ENCODE results near the gene SPINK9.

Gene SPINK9

DNA sequence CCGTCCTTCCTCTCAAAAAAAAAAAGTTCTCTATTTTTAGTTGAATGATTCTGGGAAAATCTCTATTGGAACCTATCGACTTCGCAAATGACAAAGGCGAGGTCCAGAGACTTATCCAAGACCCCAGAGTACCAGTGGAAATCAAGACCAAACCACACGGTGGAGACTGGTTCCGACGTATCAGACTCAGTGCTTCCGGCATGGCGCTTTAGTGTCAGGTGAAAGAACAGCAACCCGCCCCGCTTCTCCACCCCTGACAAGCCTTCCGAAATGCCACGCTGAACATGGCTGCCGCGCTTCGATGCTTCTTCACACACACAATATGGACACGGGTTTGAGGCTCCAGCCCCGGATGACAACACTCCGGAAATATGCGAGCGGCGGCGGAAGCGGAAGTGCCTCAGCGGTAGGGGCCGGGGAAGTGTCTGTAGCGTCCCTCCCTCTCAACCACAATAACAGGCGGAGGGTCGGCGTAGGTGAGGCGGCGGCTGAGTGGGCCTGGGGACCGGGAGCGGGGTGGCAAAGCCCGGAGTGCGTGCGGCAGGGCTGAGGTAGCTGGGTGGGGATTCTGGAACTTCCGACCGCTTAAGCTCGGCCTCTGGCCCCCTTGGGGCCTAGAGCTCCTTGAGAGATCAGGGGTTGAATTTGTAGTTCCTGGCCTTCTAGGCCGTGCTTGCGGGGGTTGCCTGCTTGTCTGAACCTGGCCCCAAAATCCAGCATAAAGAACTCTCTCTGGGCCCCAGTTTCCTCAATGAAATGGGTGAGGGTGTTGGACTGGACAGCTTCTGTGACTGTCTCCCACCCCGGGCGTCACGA lies 48.4 kb downstream of the SPINK9 start, which contains the start of gene FBXO38 (continued):
- no peak for TF ChIP-seq ZNF211 (tag by site-specific recombination; IDR thresholded peaks at IDR 0.05; ENCODE audit: low read depth)
- no peak for TF ChIP-seq GLI4 (tag by site-specific recombination; IDR thresholded peaks at IDR 0.05)
- TF ChIP-seq ZXDB (tag by site-specific recombination; IDR thresholded peaks at IDR 0.05), result peak; percentile 92
- no peak for TF ChIP-seq ZNF280D (tag by site-specific recombination; IDR thresholded peaks at IDR 0.05)
- TF ChIP-seq ZEB2 (tag by site-specific recombination; IDR thresholded peaks at IDR 0.05), result peak; percentile 77
- TF ChIP-seq PATZ1 (tag by site-specific recombination; IDR thresholded peaks at IDR 0.05), result peak; percentile 84
- peak; percentile 44; the same call in 1 of the 2 replicates for TF ChIP-seq ZNF2 (tag by site-specific recombination; IDR thresholded peaks at IDR 0.05)
- TF ChIP-seq ZNF621 (tag by site-specific recombination; IDR thresholded peaks at IDR 0.05), result no peak
- 0 out of 2 replicates have a peak, but pooled peaks have one; percentile 25 for TF ChIP-seq ZBTB21 (tag by site-specific recombination; IDR thresholded peaks at IDR 0.05)
- no peak for TF ChIP-seq SCRT2 (tag by site-specific recombination; IDR thresholded peaks at IDR 0.05)
- TF ChIP-seq ZSCAN5A (tag by site-specific recombination; IDR thresholded peaks at IDR 0.05), result 0 out of 2 replicates have a peak, but pooled peaks have one; percentile 24
- no peak for TF ChIP-seq ZNF248 (tag by site-specific recombination; IDR thresholded peaks at IDR 0.05)
- TF ChIP-seq ZNF529 (tag by site-specific recombination; IDR thresholded peaks at IDR 0.05; ENCODE audit: insufficient replicate concordance), result no peak
- no peak for TF ChIP-seq TSHZ1 (tag by site-specific recombination; IDR thresholded peaks at IDR 0.05; ENCODE audit: borderline replicate concordance)
- peak; percentile 92 for TF ChIP-seq YY2 (tag by site-specific recombination; IDR thresholded peaks at IDR 0.05)
- no peak for TF ChIP-seq ZNF707 (tag by site-specific recombination; IDR thresholded peaks at IDR 0.05)
- TF ChIP-seq ZBTB20 (tag by site-specific recombination; IDR thresholded peaks at IDR 0.05), result peak; percentile 69
- no peak for TF ChIP-seq KLF9 (tag by site-specific recombination; IDR thresholded peaks at IDR 0.05; ENCODE audit: low read depth)
- TF ChIP-seq ZNF654 (tag by site-specific recombination; IDR thresholded peaks at IDR 0.05; ENCODE audit: low read depth), result no peak
- TF ChIP-seq ZNF558 (tag by site-specific recombination; IDR thresholded peaks at IDR 0.05), result peak; percentile 35; the same call in 1 of the 2 replicates
- no peak for TF ChIP-seq ZNF138 (tag by site-specific recombination; IDR thresholded peaks at IDR 0.05; ENCODE audit: borderline replicate concordance)
- TF ChIP-seq ZNF146 (tag by site-specific recombination; IDR thresholded peaks at IDR 0.05), result no peak
- no peak for TF ChIP-seq ZNF510 (tag by site-specific recombination; IDR thresholded peaks at IDR 0.05; ENCODE audit: insufficient replicate concordance)
- TF ChIP-seq ZNF530 (tag by site-specific recombination; IDR thresholded peaks at IDR 0.05; ENCODE audit: low read depth), result no peak
- TF ChIP-seq, protein P1, sequence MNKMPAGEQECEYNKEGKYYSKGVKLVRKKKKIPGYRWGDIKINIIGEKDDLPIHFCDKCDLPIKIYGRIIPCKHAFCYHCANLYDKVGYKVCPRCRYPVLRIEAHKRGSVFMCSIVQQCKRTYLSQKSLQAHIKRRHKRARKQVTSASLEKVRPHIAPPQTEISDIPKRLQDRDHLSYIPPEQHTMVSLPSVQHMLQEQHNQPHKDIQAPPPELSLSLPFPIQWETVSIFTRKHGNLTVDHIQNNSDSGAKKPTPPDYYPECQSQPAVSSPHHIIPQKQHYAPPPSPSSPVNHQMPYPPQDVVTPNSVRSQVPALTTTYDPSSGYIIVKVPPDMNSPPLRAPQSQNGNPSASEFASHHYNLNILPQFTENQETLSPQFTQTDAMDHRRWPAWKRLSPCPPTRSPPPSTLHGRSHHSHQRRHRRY (tag by site-specific recombination; IDR thresholded peaks at IDR 0.05), result no peak
- TF ChIP-seq, protein P2, sequence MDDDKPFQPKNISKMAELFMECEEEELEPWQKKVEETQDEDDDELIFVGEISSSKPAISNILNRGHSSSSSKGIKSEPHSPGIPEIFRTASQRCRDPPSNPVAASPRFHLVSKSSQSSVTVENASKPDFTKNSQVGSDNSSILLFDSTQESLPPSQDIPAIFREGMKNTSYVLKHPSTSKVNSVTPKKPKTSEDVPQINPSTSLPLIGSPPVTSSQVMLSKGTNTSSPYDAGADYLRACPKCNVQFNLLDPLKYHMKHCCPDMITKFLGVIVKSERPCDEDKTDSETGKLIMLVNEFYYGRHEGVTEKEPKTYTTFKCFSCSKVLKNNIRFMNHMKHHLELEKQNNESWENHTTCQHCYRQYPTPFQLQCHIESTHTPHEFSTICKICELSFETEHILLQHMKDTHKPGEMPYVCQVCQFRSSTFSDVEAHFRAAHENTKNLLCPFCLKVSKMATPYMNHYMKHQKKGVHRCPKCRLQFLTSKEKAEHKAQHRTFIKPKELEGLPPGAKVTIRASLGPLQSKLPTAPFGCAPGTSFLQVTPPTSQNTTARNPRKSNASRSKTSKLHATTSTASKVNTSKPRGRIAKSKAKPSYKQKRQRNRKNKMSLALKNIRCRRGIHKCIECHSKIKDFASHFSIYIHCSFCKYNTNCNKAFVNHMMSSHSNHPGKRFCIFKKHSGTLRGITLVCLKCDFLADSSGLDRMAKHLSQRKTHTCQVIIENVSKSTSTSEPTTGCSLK (tag by site-specific recombination; IDR thresholded peaks at IDR 0.05), result no peak
